Stimulated activated CD8-positive, alpha-beta memory T cell treated with anti-CD3 and anti-CD28 coated beads, Interleukin-12 subunit alpha, Interleukin-12 subunit beta, amount 100 ng/mL, for 24 hours (primary cell): ENCODE data around the gene MYPOP.
A peak's percentile ranks its signal among the peaks of the same experiment; 100 is the strongest.
"Not testable (repeated sequence)": the region's sequence is repeated elsewhere in the genome, so short reads cannot be mapped to it uniquely, and the experiment has no call there.

Source experiments
- DNase-seq: peaks from one replicate; pipeline ENCODE4 v3.0.0-alpha.2; 2020; ENCODE audit errors: extremely low read depth

Gene MYPOP

DNA sequence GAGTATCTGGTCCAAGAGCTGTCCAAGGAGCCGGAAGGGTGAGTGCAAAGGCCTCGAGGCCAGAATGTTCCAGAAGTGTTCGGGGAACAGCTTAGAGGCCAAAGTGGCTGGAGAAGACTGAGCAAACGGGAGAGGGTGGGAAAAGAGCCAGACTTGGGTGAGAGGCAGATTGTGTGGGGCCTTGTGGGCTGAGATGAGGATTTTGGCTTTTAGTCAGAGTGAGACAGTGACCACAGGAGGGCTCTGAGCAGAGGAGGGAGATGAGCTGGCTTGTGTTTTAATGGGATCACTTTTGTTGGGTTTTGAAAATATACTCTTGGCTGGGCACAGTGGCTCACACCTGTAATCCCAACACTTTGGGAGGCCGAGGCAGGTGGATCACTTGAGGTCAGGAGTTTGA, 6.5 kb upstream of the MYPOP start:
- DNase-seq = no peak

DNA sequence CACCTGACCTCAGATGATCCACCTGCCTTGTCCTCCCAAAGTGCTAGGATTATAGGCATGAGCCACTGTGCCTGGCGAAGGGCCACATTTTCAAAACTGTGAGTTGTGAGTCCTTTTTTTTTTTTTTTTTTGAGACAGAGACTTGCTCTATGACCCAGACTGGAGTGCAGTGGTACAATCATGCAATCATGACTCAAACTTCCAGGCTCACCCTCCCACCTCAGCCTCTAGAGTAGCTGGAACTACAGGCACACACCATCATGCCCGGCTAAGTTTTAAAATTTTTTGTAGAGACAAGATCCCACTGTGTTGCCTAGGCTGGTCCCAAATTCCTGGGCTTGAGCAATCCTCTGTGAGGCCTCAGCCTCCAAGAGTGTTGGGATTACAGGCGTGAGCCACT, 3.8 kb upstream of the MYPOP start:
- DNase-seq = no peak

- no peak for DNase-seq
Observed at GRCh38 chr19:45905011-45905410, 2.6 kb upstream of the MYPOP start.

GRCh38 chr19:45902651-45903625, 525 bp upstream of the MYPOP start:
- peak; percentile 99 for DNase-seq

DNA sequence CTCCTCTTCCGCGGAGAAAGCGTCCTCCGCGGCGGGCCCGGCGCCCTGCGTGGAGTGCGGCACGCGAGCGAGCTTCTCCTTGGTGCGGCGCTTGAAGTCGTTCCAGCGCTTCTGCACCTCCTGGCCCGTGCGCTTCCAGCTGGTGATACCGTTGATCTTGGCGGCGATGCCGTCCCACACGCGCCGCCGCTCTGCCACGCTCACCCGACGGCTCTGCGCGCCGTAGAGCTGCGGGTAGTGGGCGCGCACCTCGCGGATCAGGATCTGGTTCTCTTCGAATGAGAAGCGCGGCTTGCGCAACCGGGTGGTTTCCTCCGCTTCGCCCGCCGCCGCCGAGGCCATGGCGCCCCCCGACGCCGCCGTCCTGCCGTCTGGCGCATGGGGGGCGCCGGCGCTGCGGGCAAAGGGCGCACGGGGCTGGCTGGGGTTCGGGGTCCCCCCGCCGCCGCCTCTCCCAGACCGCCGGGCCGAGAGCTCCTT, 941 bp downstream of the MYPOP start:
- no peak for DNase-seq

- no peak for DNase-seq
Observed at GRCh38 chr19:45900738-45901431, 1.5 kb downstream of the MYPOP start.

- DNase-seq = no peak
Observed at GRCh38 chr19:45899919-45900589, 2.4 kb downstream of the MYPOP start.

GRCh38 chr19:45899253-45899652, 3.2 kb downstream of the MYPOP start:
- no peak for DNase-seq

DNA sequence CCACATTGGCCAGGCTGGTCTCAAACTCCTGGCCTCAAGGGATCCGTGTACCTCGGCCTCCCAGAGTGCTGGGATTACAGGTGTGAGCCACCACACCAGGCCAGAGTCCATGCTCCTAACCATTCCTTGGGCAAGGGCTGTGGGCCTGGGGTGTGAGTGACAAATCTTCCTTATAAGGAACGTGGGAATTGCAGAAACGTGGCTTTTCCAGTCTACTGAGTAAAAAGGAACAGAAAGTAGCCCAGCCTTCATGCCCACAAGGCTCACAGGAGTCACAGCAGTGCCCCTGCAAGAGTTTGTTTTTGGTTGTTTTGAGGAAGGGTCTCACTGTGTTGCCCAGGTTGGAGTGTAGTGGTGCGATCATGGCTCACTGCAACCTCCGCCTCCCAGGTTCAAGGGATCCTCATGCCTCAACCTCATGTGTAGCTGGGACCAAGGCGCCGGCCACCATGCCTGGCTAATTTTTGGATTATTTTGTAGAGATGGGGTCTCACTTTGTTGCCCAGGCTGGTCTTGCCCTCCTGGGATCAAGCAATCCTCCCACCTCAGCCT, 5.1 kb downstream of the MYPOP start:
- no peak for DNase-seq

GRCh38 chr19:45895983-45896599, 6.3 kb downstream of the MYPOP start:
- DNase-seq = not testable (repeated sequence)

DNA sequence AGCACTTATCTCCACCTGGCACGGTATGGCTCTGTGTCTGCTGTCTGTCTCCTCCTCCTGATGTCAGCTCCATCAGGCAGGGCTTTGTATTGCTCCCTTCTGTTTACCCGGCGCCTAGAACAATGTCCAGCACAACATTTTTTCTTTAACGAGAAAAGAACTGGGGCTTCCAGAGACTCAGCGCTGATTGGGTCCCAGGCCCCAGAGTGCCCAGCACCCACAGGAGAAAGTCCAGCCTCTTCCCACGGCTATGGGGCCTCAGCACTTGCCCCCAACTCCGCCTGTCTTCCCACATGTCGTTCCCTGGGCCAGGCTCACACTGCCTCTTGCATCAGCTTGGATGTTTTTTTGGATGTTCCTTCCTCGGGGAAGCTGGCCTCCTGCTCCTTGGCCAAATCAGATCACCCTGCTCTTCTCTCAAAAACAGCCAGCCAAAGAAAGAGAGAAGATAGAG, 6.9 kb downstream of the MYPOP start:
- no peak for DNase-seq

DNA sequence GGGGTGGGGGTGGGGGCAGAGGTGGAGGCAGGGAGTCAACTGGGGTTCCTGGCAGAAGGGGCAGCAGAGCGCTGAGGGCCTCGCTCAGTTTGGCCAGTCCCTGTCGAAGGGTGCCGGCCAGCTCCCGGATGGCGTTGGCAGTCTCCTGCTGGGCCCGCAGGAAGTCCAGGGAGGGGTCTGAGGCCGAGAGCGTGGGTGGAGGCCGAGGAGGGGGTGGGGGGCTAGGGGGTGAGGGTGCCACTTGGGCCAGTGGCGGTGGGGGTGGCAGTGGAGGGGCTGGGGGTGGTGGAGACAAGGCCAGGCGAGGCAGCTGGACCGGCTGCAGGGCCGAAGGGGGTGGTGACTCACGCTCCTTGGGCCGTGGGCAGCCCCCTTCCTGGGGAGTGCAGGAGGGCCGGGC, 11.5 kb downstream of the MYPOP start:
- DNase-seq = no peak

DNA sequence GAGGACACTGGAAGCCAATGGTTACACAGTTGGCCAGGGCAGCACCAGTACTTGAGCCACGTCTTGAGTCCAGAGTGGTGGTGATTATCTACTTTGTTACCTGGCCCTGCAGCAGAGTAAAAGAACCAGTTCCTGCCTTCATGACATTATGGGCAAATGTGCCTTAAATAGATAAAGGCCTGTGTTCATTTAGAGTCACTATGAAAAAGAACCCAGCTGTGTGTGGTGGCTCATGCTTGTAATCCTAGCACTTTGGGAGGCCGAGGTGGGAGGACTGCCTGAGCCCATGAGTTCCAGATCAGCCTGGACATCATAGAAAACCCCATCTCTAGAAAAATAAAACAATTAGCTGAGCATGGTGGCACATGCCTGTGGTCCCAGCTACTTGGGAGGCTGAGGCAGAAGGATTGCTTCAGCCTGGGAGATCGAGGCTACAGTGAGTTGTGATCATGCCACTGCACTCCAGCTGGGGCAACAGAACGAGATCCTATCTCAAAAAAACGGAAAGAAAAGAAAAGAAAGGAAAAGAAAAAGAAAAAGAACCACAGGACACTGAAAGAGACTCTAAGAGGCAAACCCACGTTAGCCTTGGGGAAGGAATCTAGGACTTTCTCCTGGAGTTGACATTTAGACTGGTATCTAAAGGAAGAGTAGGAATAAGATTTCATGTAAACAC, 13.1 kb downstream of the MYPOP start:
- DNase-seq = no peak

GRCh38 chr19:45887200-45887710, 15.2 kb downstream of the MYPOP start:
- DNase-seq = no peak

DNA sequence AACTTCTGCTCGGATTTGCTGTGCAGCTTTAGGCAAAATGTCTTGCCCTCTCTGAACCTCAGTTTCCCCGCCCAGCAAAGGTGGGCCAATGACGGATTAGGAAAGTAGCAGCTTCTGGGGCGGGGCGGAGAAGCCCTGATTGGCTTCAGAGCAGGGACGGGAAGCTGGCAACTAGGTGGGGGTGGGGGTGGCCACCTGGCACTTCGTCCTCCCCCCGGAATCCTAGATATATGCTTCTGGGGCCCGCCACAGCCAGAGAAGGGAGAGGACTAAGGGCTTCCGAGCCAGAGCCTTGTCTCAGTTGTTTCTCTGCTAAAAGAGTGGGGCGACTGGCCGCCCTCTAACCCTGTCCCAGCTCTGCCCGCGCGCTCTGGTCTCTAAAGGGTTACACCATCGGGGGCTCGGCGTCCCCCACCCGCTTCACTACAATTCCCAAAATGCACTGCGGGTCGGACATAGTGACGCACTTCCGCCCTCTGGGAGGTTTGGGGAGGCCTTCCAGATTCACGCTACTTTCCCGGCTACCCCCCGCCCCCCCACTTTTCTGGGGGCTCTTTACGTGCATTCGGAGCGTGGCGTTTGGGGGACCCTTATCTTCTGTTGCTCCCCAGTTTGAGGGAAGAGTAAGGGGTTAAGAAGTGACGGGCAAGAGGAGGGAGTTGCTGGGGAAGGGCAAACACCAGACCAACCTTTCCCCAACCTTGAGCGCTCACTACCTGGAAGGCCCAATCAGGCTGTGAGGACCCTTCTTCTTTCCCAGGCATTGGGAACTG, 15.8 kb downstream of the MYPOP start:
- DNase-seq = peak; percentile 77

- peak; percentile 53 for DNase-seq
Observed at GRCh38 chr19:45885556-45886426, 16.6 kb downstream of the MYPOP start, which contains the start of gene IRF2BP1. Gene IRF2BP1 (minus strand): TSS chr19:45886141. CDS start chr19:45885774, 367 bp downstream.

GRCh38 chr19:45884682-45885555, 17.5 kb downstream of the MYPOP start:
- DNase-seq = no peak
